ENCODE measurements around the gene TEDC1.
"Not testable (repeated sequence)": the region's sequence is repeated elsewhere in the genome, so short reads cannot be mapped to it uniquely, and the experiment has no call there.

Gene TEDC1

GRCh38 chr14:105536691-105537579 lies 45.9 kb downstream of the TEDC1 start:
- no peak for TF ChIP-seq CTCF (IDR thresholded peaks at IDR 0.05)
- H3K9me3 ChIP-seq = no peaks in the 10 kb centered on the region
- H3K36me3 ChIP-seq = no peaks in the 10 kb centered on the region
- H3K27me3 ChIP-seq = peaks cover 37% of the 10 kb centered on the region
- H3K4me3 ChIP-seq (ENCODE audit: low read depth in 1 of 2, low read length in 1 of 2) = no peak overlapping the region
- no peak overlapping the region for H3K27ac ChIP-seq
- no peaks in the 10 kb centered on the region for H3K4me1 ChIP-seq (ENCODE audit: control insufficient read depth in 1 of 2, insufficient read depth in 1 of 2, low read depth in 1 of 2, low read length in 1 of 2)

GRCh38 chr14:105537580-105538474 lies 46.8 kb downstream of the TEDC1 start:
- Histone ChIP-seq H3K36me3 (no peaks in the 10 kb centered on the region), H3K4me3 (ENCODE audit: low read depth in 1 of 2, low read length in 1 of 2) (no peak overlapping the region), H3K27me3 (peaks cover 40% of the 10 kb centered on the region), H3K27ac (no peak overlapping the region), H3K9me3 (no peaks in the 10 kb centered on the region), H3K4me1 (ENCODE audit: control insufficient read depth in 1 of 2, insufficient read depth in 1 of 2, low read depth in 1 of 2, low read length in 1 of 2) (no peaks in the 10 kb centered on the region)
- TF ChIP-seq CTCF (IDR thresholded peaks at IDR 0.05) = peak; percentile 93

- H3K4me3 ChIP-seq (ENCODE audit: low read depth in 1 of 2, low read length in 1 of 2) = no peak overlapping the region
- no peaks in the 10 kb centered on the region for H3K4me1 ChIP-seq (ENCODE audit: control insufficient read depth in 1 of 2, insufficient read depth in 1 of 2, low read depth in 1 of 2, low read length in 1 of 2)
- no peak overlapping the region for H3K27ac ChIP-seq
- H3K9me3 ChIP-seq = no peaks in the 10 kb centered on the region
- peaks cover 40% of the 10 kb centered on the region for H3K27me3 ChIP-seq
- no peak for TF ChIP-seq CTCF (IDR thresholded peaks at IDR 0.05)
- H3K36me3 ChIP-seq = no peaks in the 10 kb centered on the region
Measured at GRCh38 chr14:105538481-105539049, 47.5 kb downstream of the TEDC1 start.

- Histone ChIP-seq H3K4me1 (ENCODE audit: control insufficient read depth in 1 of 2, insufficient read depth in 1 of 2, low read depth in 1 of 2, low read length in 1 of 2) (no peaks in the 10 kb centered on the region), H3K27ac (no peak overlapping the region), H3K27me3 (peaks cover 34% of the 10 kb centered on the region), H3K36me3 (no peaks in the 10 kb centered on the region), H3K4me3 (ENCODE audit: low read depth in 1 of 2, low read length in 1 of 2) (no peak overlapping the region), H3K9me3 (no peaks in the 10 kb centered on the region)
- no peak for TF ChIP-seq CTCF (IDR thresholded peaks at IDR 0.05)
Measured at GRCh38 chr14:105540811-105541210, 49.8 kb downstream of the TEDC1 start.

- no peaks in the 10 kb centered on the region for H3K4me1 ChIP-seq (ENCODE audit: control insufficient read depth in 1 of 2, insufficient read depth in 1 of 2, low read depth in 1 of 2, low read length in 1 of 2)
- no peaks in the 10 kb centered on the region for H3K9me3 ChIP-seq
Measured at GRCh38 chr14:105541218-105541875, 50.3 kb downstream of the TEDC1 start.

GRCh38 chr14:105545676-105546075 lies 54.6 kb downstream of the TEDC1 start:
- not testable (repeated sequence) for H3K27me3 ChIP-seq; H3K27ac ChIP-seq; H3K4me1 ChIP-seq (ENCODE audit: control insufficient read depth in 1 of 2, insufficient read depth in 1 of 2, low read depth in 1 of 2, low read length in 1 of 2); H3K9me3 ChIP-seq; H3K36me3 ChIP-seq; H3K4me3 ChIP-seq (ENCODE audit: low read depth in 1 of 2, low read length in 1 of 2)

More at GRCh38 chr14:105541218-105541875, 50.3 kb downstream of the TEDC1 start:
- H3K27me3 ChIP-seq = peaks cover 34% of the 10 kb centered on the region
- H3K27ac ChIP-seq = no peak overlapping the region
- no peak for TF ChIP-seq CTCF (IDR thresholded peaks at IDR 0.05)
- no peak overlapping the region for H3K4me3 ChIP-seq (ENCODE audit: low read depth in 1 of 2, low read length in 1 of 2)
- no peaks in the 10 kb centered on the region for H3K36me3 ChIP-seq

- not testable (repeated sequence) for H3K4me1 ChIP-seq (ENCODE audit: control insufficient read depth in 1 of 2, insufficient read depth in 1 of 2, low read depth in 1 of 2, low read length in 1 of 2); H3K36me3 ChIP-seq; H3K9me3 ChIP-seq; H3K27ac ChIP-seq; H3K27me3 ChIP-seq; H3K4me3 ChIP-seq (ENCODE audit: low read depth in 1 of 2, low read length in 1 of 2)
Measured at GRCh38 chr14:105546410-105546809, 55.4 kb downstream of the TEDC1 start.

- not testable (repeated sequence) for H3K4me1 ChIP-seq (ENCODE audit: control insufficient read depth in 1 of 2, insufficient read depth in 1 of 2, low read depth in 1 of 2, low read length in 1 of 2); H3K36me3 ChIP-seq; H3K27me3 ChIP-seq; H3K9me3 ChIP-seq; H3K27ac ChIP-seq; H3K4me3 ChIP-seq (ENCODE audit: low read depth in 1 of 2, low read length in 1 of 2)
Measured at GRCh38 chr14:105547072-105547471, 56.0 kb downstream of the TEDC1 start.
